Measurements from ENCODE around the gene KIAA1671. TPM values are rescaled to one million over a fixed set of nuclear protein-coding genes. Genes with fewer than 3 reads are reported as not detected.

The KIAA1671 gene
- total and polyA plus RNA-seq, 2 of the 4 experiments (the other 2 are of a cell fraction), result 0.02 TPM; not detected in 1

DNA sequence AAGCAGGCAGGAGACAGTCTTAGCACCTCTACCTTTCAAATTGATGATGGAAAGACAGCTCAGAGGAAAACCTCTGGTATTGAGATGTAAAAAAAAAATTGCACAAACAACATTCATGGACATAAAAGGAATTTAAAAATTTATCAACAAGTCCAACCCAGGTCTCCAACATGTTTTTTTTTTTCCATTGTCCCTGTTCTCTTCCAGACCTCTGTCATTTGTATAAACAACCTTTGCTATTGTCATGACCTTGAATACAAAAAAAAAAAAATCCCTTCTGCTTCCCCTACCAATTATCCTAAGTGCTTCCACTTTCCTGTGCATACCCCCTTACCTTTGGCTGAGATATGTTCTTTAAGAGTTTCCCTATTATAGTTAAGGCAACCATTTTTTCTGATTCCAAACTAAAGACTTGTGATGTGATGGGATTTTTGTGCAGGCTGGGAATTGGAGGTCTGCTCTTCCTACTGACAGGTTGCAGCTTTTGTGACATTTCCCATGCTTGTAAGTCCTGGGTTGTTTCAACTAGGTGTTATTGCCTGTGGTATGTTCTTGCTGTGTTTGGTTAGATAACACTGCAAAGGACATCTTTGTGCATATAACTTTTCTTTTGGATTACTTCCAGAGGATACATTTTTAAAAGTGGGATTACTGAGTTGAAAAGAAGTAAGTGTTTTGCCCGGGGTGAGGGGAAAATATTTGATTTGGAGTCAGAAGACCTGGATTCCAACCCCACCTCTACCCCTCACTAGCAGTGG, 67.1 kb downstream of the KIAA1671 start:
- Histone ChIP-seq H3K9ac (ENCODE audit: low read depth, low read length) (no peak overlapping the region), H2BK5ac (ENCODE audit: low read depth, low read length, poor library complexity, severe bottlenecking) (no peak overlapping the region), H3K27me3 (ENCODE audit: control insufficient read depth, insufficient read depth, low read length) (no peaks in the 10 kb centered on the region), H3K56ac (ENCODE audit: extremely low read depth, insufficient read depth, low read length) (no peak overlapping the region), H2AK5ac (ENCODE audit: low read depth, low read length) (no peak overlapping the region), H2BK15ac (ENCODE audit: low read depth, low read length) (no peak overlapping the region), H2BK120ac (ENCODE audit: low read depth, low read length) (no peak overlapping the region), H2AK9ac (replicated peaks; ENCODE audit: low read depth, low read length, poor library complexity) (no peak overlapping the region), H3K18ac (ENCODE audit: low read depth, low read length) (no peak overlapping the region), H3K9me3 (ENCODE audit: control insufficient read depth, insufficient read depth, low read length) (no peaks in the 10 kb centered on the region), H3K4me3 (ENCODE audit: insufficient read depth, low read depth, low read length) (no peak overlapping the region), H3K14ac (replicated peaks; ENCODE audit: low read depth, low read length) (no peak overlapping the region), H4K91ac (ENCODE audit: insufficient read depth, low read depth, low read length) (no peak overlapping the region), H4K5ac (ENCODE audit: low read depth, low read length) (no peak overlapping the region), H2AFZ (replicated peaks; ENCODE audit: low read length, poor library complexity) (no peak overlapping the region), H3K9me1 (ENCODE audit: insufficient read depth, low read length) (no peaks in the 10 kb centered on the region), H3K4ac (ENCODE audit: low read depth, low read length) (no peak overlapping the region), H3K79me1 (ENCODE audit: low read depth in 1 of 2, low read length in 2 of 2) (no peaks in the 10 kb centered on the region), H4K20me1 (ENCODE audit: insufficient read depth, low read length) (no peaks in the 10 kb centered on the region), H4K8ac (ENCODE audit: low read depth in 2 of 2, low read length in 2 of 2) (no peak overlapping the region), H2BK20ac (ENCODE audit: low read depth, low read length) (no peak overlapping the region), H3K27ac (ENCODE audit: insufficient read depth, low read length) (no peak overlapping the region), H3K4me1 (ENCODE audit: control insufficient read depth, insufficient read depth, low read length) (no peaks in the 10 kb centered on the region), H3K23ac (ENCODE audit: low read depth, low read length) (no peak overlapping the region), H3K36me3 (ENCODE audit: control insufficient read depth, insufficient read depth, low read length) (no peaks in the 10 kb centered on the region), H3K4me2 (ENCODE audit: low read depth, low read length) (no peak overlapping the region)
- no CpG with 5 or more reads among the region's 1 CpG for WGBS, 2 experiments (ENCODE audit: extremely low coverage in 2 of 2, insufficient read length in 1 of 2)
- ChIA-PET CTCF (no interaction called here), POLR2A (ENCODE audit: unreplicated experiment) (no interaction called here)
- dilution Hi-C loops (cut with HindIII; ENCODE audit: low sequenced_read_pairs, unreplicated experiment), result no loop called here
- no TSS peak for BruUV-seq (replicated peaks)
- ATAC-seq (ENCODE audit: low read depth) (no peak), DNase-seq (no peak)
- TF ChIP-seq, protein P1, sequence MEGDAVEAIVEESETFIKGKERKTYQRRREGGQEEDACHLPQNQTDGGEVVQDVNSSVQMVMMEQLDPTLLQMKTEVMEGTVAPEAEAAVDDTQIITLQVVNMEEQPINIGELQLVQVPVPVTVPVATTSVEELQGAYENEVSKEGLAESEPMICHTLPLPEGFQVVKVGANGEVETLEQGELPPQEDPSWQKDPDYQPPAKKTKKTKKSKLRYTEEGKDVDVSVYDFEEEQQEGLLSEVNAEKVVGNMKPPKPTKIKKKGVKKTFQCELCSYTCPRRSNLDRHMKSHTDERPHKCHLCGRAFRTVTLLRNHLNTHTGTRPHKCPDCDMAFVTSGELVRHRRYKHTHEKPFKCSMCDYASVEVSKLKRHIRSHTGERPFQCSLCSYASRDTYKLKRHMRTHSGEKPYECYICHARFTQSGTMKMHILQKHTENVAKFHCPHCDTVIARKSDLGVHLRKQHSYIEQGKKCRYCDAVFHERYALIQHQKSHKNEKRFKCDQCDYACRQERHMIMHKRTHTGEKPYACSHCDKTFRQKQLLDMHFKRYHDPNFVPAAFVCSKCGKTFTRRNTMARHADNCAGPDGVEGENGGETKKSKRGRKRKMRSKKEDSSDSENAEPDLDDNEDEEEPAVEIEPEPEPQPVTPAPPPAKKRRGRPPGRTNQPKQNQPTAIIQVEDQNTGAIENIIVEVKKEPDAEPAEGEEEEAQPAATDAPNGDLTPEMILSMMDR (conservative IDR thresholded peaks at IDR 0.05; ENCODE audit: low read depth, low read length), result no peak
- TF ChIP-seq BHLHE40 (IDR thresholded peaks at IDR 0.05; ENCODE audit: low read depth, low read length) (no peak), CEBPB (IDR thresholded peaks at IDR 0.05; ENCODE audit: low read depth, low read length) (no peak), MXI1 (IDR thresholded peaks at IDR 0.05; ENCODE audit: borderline replicate concordance, low read depth, low read length) (no peak), POLR2A (IDR thresholded peaks at IDR 0.05; ENCODE audit: low read depth, low read length) (no peak), FOS (IDR thresholded peaks at IDR 0.05; ENCODE audit: low read depth, low read length) (no peak), SMC3 (IDR thresholded peaks at IDR 0.05; ENCODE audit: low read depth, low read length) (no peak), RAD21 (IDR thresholded peaks at IDR 0.05; ENCODE audit: low read length) (no peak), RFX5 (IDR thresholded peaks at IDR 0.05; ENCODE audit: low read depth, low read length) (no peak), RCOR1 (IDR thresholded peaks at IDR 0.05; ENCODE audit: insufficient replicate concordance, low read length) (no peak), CHD1 (IDR thresholded peaks at IDR 0.05; ENCODE audit: low read depth, low read length) (no peak), MAZ (IDR thresholded peaks at IDR 0.05; ENCODE audit: borderline replicate concordance, low read depth, low read length) (no peak), MAFK (IDR thresholded peaks at IDR 0.05; ENCODE audit: low read depth, low read length) (no peak), NFE2L2 (IDR thresholded peaks at IDR 0.05; ENCODE audit: low read depth, low read length) (no peak)
- TF ChIP-seq, protein P2, sequence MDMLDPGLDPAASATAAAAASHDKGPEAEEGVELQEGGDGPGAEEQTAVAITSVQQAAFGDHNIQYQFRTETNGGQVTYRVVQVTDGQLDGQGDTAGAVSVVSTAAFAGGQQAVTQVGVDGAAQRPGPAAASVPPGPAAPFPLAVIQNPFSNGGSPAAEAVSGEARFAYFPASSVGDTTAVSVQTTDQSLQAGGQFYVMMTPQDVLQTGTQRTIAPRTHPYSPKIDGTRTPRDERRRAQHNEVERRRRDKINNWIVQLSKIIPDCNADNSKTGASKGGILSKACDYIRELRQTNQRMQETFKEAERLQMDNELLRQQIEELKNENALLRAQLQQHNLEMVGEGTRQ (IDR thresholded peaks at IDR 0.05; ENCODE audit: low read depth, low read length), result no peak
- TF ChIP-seq, protein P3, sequence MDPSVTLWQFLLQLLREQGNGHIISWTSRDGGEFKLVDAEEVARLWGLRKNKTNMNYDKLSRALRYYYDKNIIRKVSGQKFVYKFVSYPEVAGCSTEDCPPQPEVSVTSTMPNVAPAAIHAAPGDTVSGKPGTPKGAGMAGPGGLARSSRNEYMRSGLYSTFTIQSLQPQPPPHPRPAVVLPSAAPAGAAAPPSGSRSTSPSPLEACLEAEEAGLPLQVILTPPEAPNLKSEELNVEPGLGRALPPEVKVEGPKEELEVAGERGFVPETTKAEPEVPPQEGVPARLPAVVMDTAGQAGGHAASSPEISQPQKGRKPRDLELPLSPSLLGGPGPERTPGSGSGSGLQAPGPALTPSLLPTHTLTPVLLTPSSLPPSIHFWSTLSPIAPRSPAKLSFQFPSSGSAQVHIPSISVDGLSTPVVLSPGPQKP (IDR thresholded peaks at IDR 0.05; ENCODE audit: borderline replicate concordance, low read depth, low read length), result no peak
- in situ Hi-C loops (cut with MboI; ENCODE audit: low sequenced_read_pairs), result loop anchor here (10.0 kb wide), 1 partner anchor 65 kb away; no protein-coding TSS in a partner anchor
- intact Hi-C loops (cut with micrococcal nuclease), result no loop called here
